HEK293T (cell line): Measurements from ENCODE around the gene TUBA8.

Source experiments
- BHLHE40 ChIP-seq: fragments of 450-650 bp; IDR thresholded peaks from 2 replicates; pipeline ENCODE4 v1.6.1; 2016; ENCODE audit warnings: mild to moderate bottlenecking, moderate library complexity, borderline replicate concordance
- ELF4 ChIP-seq: fragments of 450-650 bp; IDR thresholded peaks from 2 replicates; pipeline ENCODE4 v1.6.1; 2017; ENCODE audit warnings: antibody characterized with exemption
- FOXK2 ChIP-seq: fragments of 450-650 bp; IDR thresholded peaks from 2 replicates; pipeline ENCODE4 v1.6.1; 2016; ENCODE audit warnings: mild to moderate bottlenecking
- FOXM1 ChIP-seq: fragments of 450-650 bp; IDR thresholded peaks from 2 replicates; pipeline ENCODE4 v1.6.1; 2017; ENCODE audit warnings: mild to moderate bottlenecking, borderline replicate concordance
- LEF1 ChIP-seq: fragments of 450-650 bp; IDR thresholded peaks from 2 replicates; pipeline ENCODE4 v1.6.1; 2017; ENCODE audit warnings: mild to moderate bottlenecking, borderline replicate concordance
- SP1 ChIP-seq: fragments of 450-650 bp; IDR thresholded peaks from 2 replicates; pipeline ENCODE4 v1.6.1; 2017
- SUZ12 ChIP-seq: fragments of 450-650 bp; IDR thresholded peaks from 2 replicates; pipeline ENCODE4 v1.6.1; 2016; ENCODE audit warnings: mild to moderate bottlenecking
- TARDBP ChIP-seq: fragments of 450-650 bp; IDR thresholded peaks from 2 replicates; pipeline ENCODE4 v1.6.1; 2016

- TF ChIP-seq SP1: no peak
- no peak for TF ChIP-seq FOXM1
- TF ChIP-seq ELF4: no peak
- no peak for TF ChIP-seq FOXK2
- TF ChIP-seq BHLHE40: no peak
- no peak for TF ChIP-seq SUZ12
- no peak for TF ChIP-seq LEF1
- TF ChIP-seq TARDBP: no peak
These were observed 9.1 kb upstream of the TUBA8 start for GRCh38 chr22:18101536-18101935.
